Endothelial cell of umbilical vein (primary cell): ENCODE results near the gene ASB6. TPM values are rescaled to one million over a fixed set of nuclear protein-coding genes. Genes with fewer than 3 reads are reported as not detected.

Experiments
- BruUV-seq: library from RNA; stranded (reverse); fragments of 400-500 nt; replicated peaks from 2 replicates; lab custom pipeline; 2021; lab: Mats Ljungman, UMichigan
- CTCF ChIA-PET: fragments of 300-600, 350-600 bp; sonication (Branson Sonifier 250); formaldehyde crosslinking; loops from one replicate; lab custom pipeline; 2021; ENCODE audit warnings: antibody characterized with exemption, inconsistent platforms; lab: Charles Lee
- POLR2A ChIA-PET: fragments of 300-600, 350-600 bp; sonication (Branson Sonifier 250); formaldehyde crosslinking; loops from one replicate; lab custom pipeline; 2021; ENCODE audit warnings: antibody characterized with exemption, inconsistent platforms; lab: Charles Lee
- DNase-seq: peaks from one replicate; pipeline ENCODE4 v3.0.0-alpha.2; 2011; ENCODE audit warnings: low read depth, low spot score
- FAIRE-seq: peaks from 2 replicates; lab custom pipeline; 2011; peaks lifted over from hg19 to GRCh38; lab: Jason Lieb, UNC
- H2AFZ ChIP-seq: 2 replicates; pipeline ENCODE4 v1.6.0; 2012; ENCODE audit warnings: low read depth, low read length, control low read depth, inconsistent platforms
- H3K27ac ChIP-seq: 2 replicates; pipeline ENCODE4 v1.5.1; 2011; ENCODE audit warnings: low read depth, mild to moderate bottlenecking, control low read depth, low read length, moderate library complexity; ENCODE audit not compliant: insufficient read depth
- H3K27me3 ChIP-seq, 2 experiments: 2 replicates each; pipeline versions ENCODE4 v1.6.0 to v1.6.1; 2011; ENCODE audit warnings: low read length in 2 of 2, mixed read lengths in 1 of 2; ENCODE audit not compliant: control insufficient read depth in 2 of 2, insufficient read depth in 2 of 2
- H3K36me3 ChIP-seq, 2 experiments: 2 replicates in 1 of 2; 3 replicates in 1 of 2; pipeline ENCODE4 v1.5.1; 2011; ENCODE audit warnings: low read length in 2 of 2, mild to moderate bottlenecking in 1 of 2, moderate library complexity in 1 of 2; ENCODE audit not compliant: control insufficient read depth in 2 of 2, insufficient read depth in 2 of 2; ENCODE audit errors: extremely low read depth in 1 of 2
- H3K4me1 ChIP-seq: 3 replicates; pipeline ENCODE4 v1.5.1; 2011; ENCODE audit warnings: mild to moderate bottlenecking, low read length; ENCODE audit not compliant: control insufficient read depth, insufficient read depth; ENCODE audit errors: extremely low read depth
- H3K4me2 ChIP-seq: 2 replicates; pipeline ENCODE4 v1.6.1; 2011; ENCODE audit warnings: low read length, control low read depth, mixed read lengths; ENCODE audit not compliant: insufficient read depth
- H3K4me3 ChIP-seq, 3 experiments: fragments of 200-600 bp in 1 of 3; sonication (generic), shearing (Covaris generic) in 1 of 3; replicated peaks in 1 of 3; 2 replicates each; pipeline ENCODE4 v1.5.1; 2011 to 2016; ENCODE audit warnings: control low read depth in 3 of 3, low read length in 3 of 3, mild to moderate bottlenecking in 2 of 3, inconsistent platforms in 1 of 3, low read depth in 1 of 3, moderate library complexity in 1 of 3; ENCODE audit not compliant: insufficient read depth in 1 of 3
- H3K79me2 ChIP-seq: 2 replicates; pipeline ENCODE4 v1.6.0; 2012; ENCODE audit warnings: low read length, inconsistent platforms; ENCODE audit not compliant: control insufficient read depth, insufficient read depth
- H3K9ac ChIP-seq: replicated peaks from 2 replicates; pipeline ENCODE3; 2011; ENCODE audit warnings: low read length, control low read depth; ENCODE audit not compliant: insufficient read depth; ENCODE audit errors: extremely low read depth
- H3K9me1 ChIP-seq: replicated peaks from 3 replicates; pipeline ENCODE4 v1.6.0; 2011; ENCODE audit warnings: mild to moderate bottlenecking, low read length; ENCODE audit not compliant: control insufficient read depth, insufficient read depth; ENCODE audit errors: extremely low read depth
- H3K9me3 ChIP-seq: replicated peaks from 2 replicates; pipeline ENCODE4 v1.5.1; 2012; ENCODE audit warnings: low read length, inconsistent platforms; ENCODE audit not compliant: control insufficient read depth, insufficient read depth
- H4K20me1 ChIP-seq: replicated peaks from 2 replicates; pipeline ENCODE3; 2011; ENCODE audit warnings: mild to moderate bottlenecking, low read length; ENCODE audit not compliant: control insufficient read depth, insufficient read depth; ENCODE audit errors: extremely low read depth
- EZH2 ChIP-seq: IDR thresholded peaks from 2 replicates; pipeline ENCODE4 v1.6.1; 2012; ENCODE audit warnings: borderline replicate concordance, low read depth, mild to moderate bottlenecking, moderate library complexity, low read length, inconsistent platforms; ENCODE audit not compliant: severe bottlenecking
- FOS ChIP-seq: IDR thresholded peaks from 2 replicates; pipeline ENCODE4 v1.6.1; 2011; ENCODE audit warnings: mild to moderate bottlenecking, low read length, moderate library complexity, borderline replicate concordance; ENCODE audit not compliant: insufficient read depth
- GATA2 ChIP-seq: IDR thresholded peaks from 2 replicates; pipeline ENCODE4 v1.7.0; 2011; ENCODE audit warnings: low read depth, mild to moderate bottlenecking, moderate library complexity, mixed read lengths, low read length; ENCODE audit not compliant: insufficient read length, insufficient read depth
- JUN ChIP-seq: IDR thresholded peaks from 2 replicates; pipeline ENCODE4 v1.6.1; 2011; ENCODE audit warnings: borderline replicate concordance, low read depth; ENCODE audit not compliant: insufficient read length, insufficient read depth
- MYC ChIP-seq: IDR thresholded peaks from one replicate; pipeline ENCODE4 v1.6.1; 2011; ENCODE audit warnings: mild to moderate bottlenecking, low read depth, low read length
- POLR2A ChIP-seq: IDR thresholded peaks from 2 replicates; pipeline ENCODE4 v1.6.1; 2012; ENCODE audit warnings: low read depth, mild to moderate bottlenecking, control low read depth, low read length
- dilution Hi-C: fragments of 300-500 bp; cut with MboI; formaldehyde crosslinking; loops from one replicate; pipeline ENCODE4 v1.15.0; 2019; ENCODE audit warnings: low sequenced_read_pairs; ENCODE audit not compliant: extremely low pct_ligation_motif_present
- intact Hi-C: fragments of 100-400 bp; cut with micrococcal nuclease; formaldehyde crosslinking; loops from one replicate; pipeline ENCODE4 v1.10.0; 2022
- polyA plus RNA-seq, 4 experiments: library from polyadenylated mRNA; depleted of rRNA in 3 of 4; stranded (reverse) in 3 of 4; unstranded in 1 of 4; fragments of >200 nt; gene quantifications; 2 replicates each; pipeline versions ENCODE4 v1.2.1 to v1.2.3, GENCODE V29; 2011 to 2012; ENCODE audit warnings: missing spikeins in 1 of 4
- total RNA-seq: library from RNA; stranded (reverse); gene quantifications from 2 replicates; pipeline ENCODE4 v1.2.3, GENCODE V29; 2021
- TF ChIP-seq, protein P1 (sequence below): IDR thresholded peaks from 2 replicates; pipeline ENCODE4 v1.6.1; 2011; ENCODE audit not compliant: insufficient read depth, insufficient read length
- TF ChIP-seq, protein P2 (sequence below), 2 donors: IDR thresholded peaks; 1 replicate in 1 of 2; 2 replicates in 1 of 2; pipeline ENCODE4 v1.5.1; 2011; ENCODE audit warnings: low read length in 2 of 2, mild to moderate bottlenecking in 2 of 2, moderate library complexity in 2 of 2, control low read depth in 1 of 2, inconsistent platforms in 1 of 2, low read depth in 1 of 2; ENCODE audit not compliant: insufficient read depth in 1 of 2; ENCODE audit errors: extremely low read depth in 1 of 2

ASB6 gene
- total and polyA plus RNA-seq, 2 donors (not counting 3 experiments of a cell fraction or from before 2014, with no cell fraction given) = 20.3 to 23.8 TPM

DNA sequence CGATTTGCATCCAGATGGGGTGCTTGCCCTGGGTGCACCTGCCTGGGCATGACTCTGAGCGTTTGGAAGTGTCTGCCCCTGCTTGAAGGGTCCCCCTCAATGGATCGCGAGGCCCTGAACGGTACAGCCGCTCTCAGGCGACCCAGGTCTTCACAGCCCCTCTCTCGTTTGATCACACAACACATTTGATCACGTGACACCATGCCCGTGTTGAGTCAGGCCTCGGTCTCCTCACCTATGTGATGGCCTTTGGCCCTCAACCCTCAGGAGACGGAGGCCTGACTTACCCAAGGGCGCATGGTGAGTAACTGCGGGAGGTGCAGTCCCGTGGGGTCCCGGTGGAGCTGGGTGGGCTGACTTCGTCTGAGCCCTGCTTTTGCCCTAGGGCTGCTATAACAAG, 3.0 kb upstream of the ASB6 start:
- Histone ChIP-seq H3K79me2 (peaks cover 19% of the 10 kb centered on the region), H3K4me3 (no peak overlapping the region), H3K4me1 (peaks cover 10% of the 10 kb centered on the region), H2AFZ (no peak overlapping the region), H3K27me3 (no peaks in the 10 kb centered on the region), H4K20me1 (no peaks in the 10 kb centered on the region), H3K9me1 (no peaks in the 10 kb centered on the region), H3K9ac (no peak overlapping the region), H3K36me3 (no peaks in the 10 kb centered on the region), H3K4me2 (no peak overlapping the region), H3K9me3 (no peaks in the 10 kb centered on the region), H3K27ac (no peak overlapping the region)
- TF ChIP-seq POLR2A (no peak), FOS (no peak), GATA2 (no peak), MYC (no peak)
- TF ChIP-seq, protein P1, sequence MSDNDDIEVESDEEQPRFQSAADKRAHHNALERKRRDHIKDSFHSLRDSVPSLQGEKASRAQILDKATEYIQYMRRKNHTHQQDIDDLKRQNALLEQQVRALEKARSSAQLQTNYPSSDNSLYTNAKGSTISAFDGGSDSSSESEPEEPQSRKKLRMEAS = no peak
- TF ChIP-seq, protein P2, sequence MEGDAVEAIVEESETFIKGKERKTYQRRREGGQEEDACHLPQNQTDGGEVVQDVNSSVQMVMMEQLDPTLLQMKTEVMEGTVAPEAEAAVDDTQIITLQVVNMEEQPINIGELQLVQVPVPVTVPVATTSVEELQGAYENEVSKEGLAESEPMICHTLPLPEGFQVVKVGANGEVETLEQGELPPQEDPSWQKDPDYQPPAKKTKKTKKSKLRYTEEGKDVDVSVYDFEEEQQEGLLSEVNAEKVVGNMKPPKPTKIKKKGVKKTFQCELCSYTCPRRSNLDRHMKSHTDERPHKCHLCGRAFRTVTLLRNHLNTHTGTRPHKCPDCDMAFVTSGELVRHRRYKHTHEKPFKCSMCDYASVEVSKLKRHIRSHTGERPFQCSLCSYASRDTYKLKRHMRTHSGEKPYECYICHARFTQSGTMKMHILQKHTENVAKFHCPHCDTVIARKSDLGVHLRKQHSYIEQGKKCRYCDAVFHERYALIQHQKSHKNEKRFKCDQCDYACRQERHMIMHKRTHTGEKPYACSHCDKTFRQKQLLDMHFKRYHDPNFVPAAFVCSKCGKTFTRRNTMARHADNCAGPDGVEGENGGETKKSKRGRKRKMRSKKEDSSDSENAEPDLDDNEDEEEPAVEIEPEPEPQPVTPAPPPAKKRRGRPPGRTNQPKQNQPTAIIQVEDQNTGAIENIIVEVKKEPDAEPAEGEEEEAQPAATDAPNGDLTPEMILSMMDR (IDR thresholded peaks at IDR 0.05; ENCODE audit: extremely low read depth in 1 of 2, insufficient read depth in 1 of 2, low read depth in 1 of 2, low read length in 2 of 2) = no peak
- no TSS peak for BruUV-seq
- dilution Hi-C loops (no loop called here), intact Hi-C loops (no loop called here)
- POLR2A ChIA-PET = no interaction called here
- FAIRE-seq (no peak), DNase-seq (no peak)
- CTCF ChIA-PET = interaction anchor here (1.0 kb wide), 2 partner anchors 16 to 146 kb away, joined by 3 to 5 read pairs; no protein-coding TSS in a partner anchor

DNA sequence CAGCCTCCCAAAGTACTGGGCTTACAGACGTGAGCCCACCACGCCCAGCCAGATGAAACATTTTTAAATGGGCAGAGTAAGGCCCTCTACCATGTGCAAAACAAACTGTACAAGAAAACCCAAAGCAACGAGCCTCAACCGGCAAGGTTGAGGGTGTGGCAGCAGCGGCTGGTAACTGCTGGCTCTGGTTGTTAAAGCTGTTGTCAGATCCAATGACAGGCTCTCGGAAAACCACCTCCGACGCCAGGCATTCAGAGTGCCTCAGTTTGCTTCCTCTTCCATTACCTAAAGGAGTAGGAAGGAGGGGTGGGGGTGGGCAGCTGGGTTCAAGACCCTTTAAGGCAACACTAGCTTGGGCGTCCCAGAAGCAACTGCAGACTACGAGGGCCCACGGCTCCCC, 2.4 kb upstream of the ASB6 start:
- Histone ChIP-seq H2AFZ (no peak overlapping the region), H3K27ac (no peak overlapping the region), H3K36me3 (peaks cover 0 to under 1% of the 10 kb centered on the region in 2 experiments), H3K4me3 (no peak overlapping the region), H3K79me2 (peaks cover 24% of the 10 kb centered on the region), H3K9me1 (no peaks in the 10 kb centered on the region), H3K9ac (no peak overlapping the region), H3K4me2 (no peak overlapping the region), H3K9me3 (no peaks in the 10 kb centered on the region), H4K20me1 (no peaks in the 10 kb centered on the region), H3K4me1 (peaks cover 10% of the 10 kb centered on the region), H3K27me3 (no peaks in the 10 kb centered on the region)
- BruUV-seq = no TSS peak
- CTCF ChIA-PET = interaction anchor here (1.0 to 2.0 kb wide), 3 partner anchors 12 to 146 kb away, joined by 3 to 5 read pairs (median 4); no protein-coding TSS in a partner anchor
- DNase-seq (no peak), FAIRE-seq (no peak)
- TF ChIP-seq EZH2 (no peak), MYC (no peak), JUN (no peak)
- TF ChIP-seq, protein P2 (IDR thresholded peaks at IDR 0.05; ENCODE audit: extremely low read depth in 1 of 2, insufficient read depth in 1 of 2, low read depth in 1 of 2, low read length in 2 of 2) = no peak
- dilution Hi-C loops = no loop called here
- intact Hi-C loops = no loop called here
- POLR2A ChIA-PET = no interaction called here
